ENCODE data around the gene SRPRA. TPM values are rescaled to one million over a fixed set of nuclear protein-coding genes. Genes with fewer than 3 reads are reported as not detected.

SRPRA gene, protein sequence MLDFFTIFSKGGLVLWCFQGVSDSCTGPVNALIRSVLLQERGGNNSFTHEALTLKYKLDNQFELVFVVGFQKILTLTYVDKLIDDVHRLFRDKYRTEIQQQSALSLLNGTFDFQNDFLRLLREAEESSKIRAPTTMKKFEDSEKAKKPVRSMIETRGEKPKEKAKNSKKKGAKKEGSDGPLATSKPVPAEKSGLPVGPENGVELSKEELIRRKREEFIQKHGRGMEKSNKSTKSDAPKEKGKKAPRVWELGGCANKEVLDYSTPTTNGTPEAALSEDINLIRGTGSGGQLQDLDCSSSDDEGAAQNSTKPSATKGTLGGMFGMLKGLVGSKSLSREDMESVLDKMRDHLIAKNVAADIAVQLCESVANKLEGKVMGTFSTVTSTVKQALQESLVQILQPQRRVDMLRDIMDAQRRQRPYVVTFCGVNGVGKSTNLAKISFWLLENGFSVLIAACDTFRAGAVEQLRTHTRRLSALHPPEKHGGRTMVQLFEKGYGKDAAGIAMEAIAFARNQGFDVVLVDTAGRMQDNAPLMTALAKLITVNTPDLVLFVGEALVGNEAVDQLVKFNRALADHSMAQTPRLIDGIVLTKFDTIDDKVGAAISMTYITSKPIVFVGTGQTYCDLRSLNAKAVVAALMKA
- total RNA-seq: 43.1 and 52.8 TPM in 2 replicates
- 134 and 160 TPM in 2 replicates for polyA plus RNA-seq
- 117 and 129 TPM in 2 replicates for polyA plus RNA-seq (2012)
- polyA minus RNA-seq (ENCODE audit: low replicate concordance): 193 and 214 TPM in 2 replicates

DNA sequence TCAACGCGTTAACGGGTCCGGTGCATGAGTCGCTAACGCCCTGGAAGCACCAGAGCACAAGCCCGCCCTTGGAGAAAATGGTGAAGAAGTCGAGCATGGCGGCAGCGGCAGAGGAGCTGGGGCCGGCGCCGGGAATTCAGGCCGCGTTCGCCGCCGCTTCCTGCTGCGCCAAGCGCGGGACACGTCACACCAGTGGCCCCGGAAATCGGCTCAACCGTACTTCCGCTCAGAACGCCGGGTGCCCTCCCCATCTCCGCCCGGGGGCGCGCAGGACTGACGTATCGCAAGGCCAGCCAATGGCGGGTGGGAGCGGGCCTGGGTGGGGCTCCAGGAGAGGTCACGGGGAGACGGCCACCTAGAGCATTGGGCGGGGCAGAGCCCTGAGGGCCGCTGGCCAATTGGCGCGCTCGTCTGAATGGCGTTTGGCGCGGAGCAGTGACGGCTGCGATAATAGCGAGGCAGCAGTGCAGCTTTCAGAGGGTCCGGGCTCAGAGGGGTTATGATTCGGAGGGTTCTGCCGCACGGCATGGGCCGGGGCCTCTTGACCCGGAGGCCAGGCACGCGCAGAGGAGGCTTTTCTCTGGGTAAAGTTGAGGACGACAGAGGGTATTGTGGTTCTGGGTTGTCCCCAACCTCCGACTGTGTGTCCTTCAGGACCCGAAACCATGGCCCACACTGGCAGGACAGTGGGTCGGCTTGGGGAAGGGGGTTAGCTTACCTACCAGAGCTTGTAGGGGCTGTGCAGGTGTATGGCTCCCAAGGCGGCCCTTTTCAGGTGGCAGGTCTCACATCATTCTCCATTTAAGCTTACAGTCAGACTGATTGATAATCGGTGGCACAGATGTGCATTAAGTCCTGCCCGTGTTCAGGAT is at the start of gene SRPRA, which contains the start of gene FOXRED1:
Gene SRPRA (minus strand): TSS at position 188 of the 872 bp plus-strand sequence. CDS start 91 bp downstream, at position 97.
Gene FOXRED1 (plus strand): TSS at position 447 of the 872 bp plus-strand sequence. CDS start 53 bp downstream, at position 500.
- Histone ChIP-seq H3K9ac (ENCODE audit: insufficient read depth, low read length) (peak within 1 kb of the TSS; percentile 97), H3K4me3 (replicated peaks in 1 of 4; ENCODE audit: control extremely low read depth in 1 of 4, insufficient read depth in 1 of 4, low read depth in 3 of 4, low read length in 4 of 4) (peak within 1 kb of the TSS; percentile 96 to 99 (median 99)), H3K27me3 (ENCODE audit: control insufficient read depth, insufficient read depth, low read length) (no peaks in the 10 kb centered on the region), H2AFZ (ENCODE audit: low read length) (peak within 1 kb of the TSS; percentile 95), H3K36me3 (ENCODE audit: control insufficient read depth, insufficient read depth, low read length) (peaks cover 32% of the 10 kb centered on the region), H3K27ac (ENCODE audit: insufficient read depth, low read length) (peak within 1 kb of the TSS; percentile 99), H4K20me1 (ENCODE audit: control insufficient read depth, extremely low read depth, insufficient read depth, low read length) (no peaks in the 10 kb centered on the region), H3K79me2 (ENCODE audit: control insufficient read depth, insufficient read depth, low read length) (peaks cover 26% of the 10 kb centered on the region), H3K9me3 (ENCODE audit: control insufficient read depth, insufficient read depth, low read depth, low read length) (no peaks in the 10 kb centered on the region), H3K4me1 (ENCODE audit: control insufficient read depth, extremely low read depth, insufficient read depth, low read length) (peaks cover 2% of the 10 kb centered on the region), H3K4me2 (ENCODE audit: extremely low read depth, insufficient read depth, low read length) (peak within 1 kb of the TSS; percentile 99)
- TF ChIP-seq, protein P1, sequence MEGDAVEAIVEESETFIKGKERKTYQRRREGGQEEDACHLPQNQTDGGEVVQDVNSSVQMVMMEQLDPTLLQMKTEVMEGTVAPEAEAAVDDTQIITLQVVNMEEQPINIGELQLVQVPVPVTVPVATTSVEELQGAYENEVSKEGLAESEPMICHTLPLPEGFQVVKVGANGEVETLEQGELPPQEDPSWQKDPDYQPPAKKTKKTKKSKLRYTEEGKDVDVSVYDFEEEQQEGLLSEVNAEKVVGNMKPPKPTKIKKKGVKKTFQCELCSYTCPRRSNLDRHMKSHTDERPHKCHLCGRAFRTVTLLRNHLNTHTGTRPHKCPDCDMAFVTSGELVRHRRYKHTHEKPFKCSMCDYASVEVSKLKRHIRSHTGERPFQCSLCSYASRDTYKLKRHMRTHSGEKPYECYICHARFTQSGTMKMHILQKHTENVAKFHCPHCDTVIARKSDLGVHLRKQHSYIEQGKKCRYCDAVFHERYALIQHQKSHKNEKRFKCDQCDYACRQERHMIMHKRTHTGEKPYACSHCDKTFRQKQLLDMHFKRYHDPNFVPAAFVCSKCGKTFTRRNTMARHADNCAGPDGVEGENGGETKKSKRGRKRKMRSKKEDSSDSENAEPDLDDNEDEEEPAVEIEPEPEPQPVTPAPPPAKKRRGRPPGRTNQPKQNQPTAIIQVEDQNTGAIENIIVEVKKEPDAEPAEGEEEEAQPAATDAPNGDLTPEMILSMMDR (conservative IDR thresholded peaks at IDR 0.05 in 1 of 2, IDR thresholded peaks at IDR 0.05 in 1 of 2; ENCODE audit: low read depth in 1 of 2, low read length in 2 of 2): no peak
- peak; percentile 99 for DNase-seq (ENCODE audit: low read depth in 2 of 2)

DNA sequence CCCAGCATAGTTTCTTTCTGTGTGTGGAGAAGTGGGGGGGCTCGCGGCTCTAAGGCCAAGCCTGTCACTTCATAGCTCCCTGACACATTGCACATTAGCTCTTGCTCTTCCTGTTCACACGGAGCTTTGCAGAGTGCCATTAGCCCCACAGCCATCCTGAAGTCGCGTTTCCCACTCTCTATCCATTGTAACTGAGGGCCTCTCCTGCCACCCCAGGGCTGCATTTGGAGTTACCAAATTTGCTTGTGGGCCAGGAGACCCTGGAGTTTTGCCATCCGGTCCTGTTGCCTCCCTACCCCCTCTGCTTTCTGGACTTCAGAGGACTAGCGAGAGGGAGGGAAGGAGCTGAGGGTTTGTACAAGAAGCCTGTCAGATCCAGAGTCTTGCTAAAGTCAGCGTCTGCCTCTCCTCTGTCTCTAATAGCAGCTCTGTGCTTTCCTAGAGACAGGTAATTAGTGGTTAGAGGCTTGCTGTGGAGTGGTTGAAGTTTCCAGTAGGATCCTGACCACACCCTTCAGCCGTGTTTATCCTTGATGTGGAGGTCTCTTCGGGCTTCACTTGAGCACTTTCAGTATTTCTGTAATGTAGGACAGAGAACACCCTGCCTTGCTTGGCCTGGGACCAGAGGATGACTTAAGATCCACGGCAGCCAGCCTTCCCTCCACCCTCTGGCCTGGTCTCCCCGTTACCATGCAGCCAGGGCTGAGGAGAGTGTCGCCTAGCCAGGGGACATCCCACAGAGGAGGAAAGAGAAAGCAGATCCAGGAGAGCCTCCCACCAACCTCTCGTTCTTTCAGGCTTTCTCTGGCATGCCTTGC is 49.3 kb upstream of the SRPRA start:
- H3K4me3 ChIP-seq (replicated peaks in 1 of 4; ENCODE audit: control extremely low read depth in 1 of 4, insufficient read depth in 1 of 4, low read depth in 3 of 4, low read length in 4 of 4): peak overlapping the region; percentile 17 to 46 (median 40)
- H3K27ac ChIP-seq (ENCODE audit: insufficient read depth, low read length): peak overlapping the region; percentile 93
- no peaks in the 10 kb centered on the region for H3K36me3 ChIP-seq (ENCODE audit: control insufficient read depth, insufficient read depth, low read length)
- H3K9ac ChIP-seq (ENCODE audit: insufficient read depth, low read length): peak overlapping the region; percentile 34
- H3K27me3 ChIP-seq (ENCODE audit: control insufficient read depth, insufficient read depth, low read length): no peaks in the 10 kb centered on the region
- H3K4me2 ChIP-seq (ENCODE audit: extremely low read depth, insufficient read depth, low read length): peak overlapping the region; percentile 92
- TF ChIP-seq, protein P1 (conservative IDR thresholded peaks at IDR 0.05 in 1 of 2, IDR thresholded peaks at IDR 0.05 in 1 of 2; ENCODE audit: low read depth in 1 of 2, low read length in 2 of 2): peak in 1 of 2 donors; percentile 11
- TF ChIP-seq EZH2 (IDR thresholded peaks at IDR 0.05; ENCODE audit: low read length, missing control alignments): no peak
- no peaks in the 10 kb centered on the region for H3K9me3 ChIP-seq (ENCODE audit: control insufficient read depth, insufficient read depth, low read depth, low read length)
- peaks cover 24% of the 10 kb centered on the region for H3K4me1 ChIP-seq (ENCODE audit: control insufficient read depth, extremely low read depth, insufficient read depth, low read length)
- peak; percentile 91 for DNase-seq (ENCODE audit: low read depth in 2 of 2)
- no peaks in the 10 kb centered on the region for H3K79me2 ChIP-seq (ENCODE audit: control insufficient read depth, insufficient read depth, low read length)
- no peaks in the 10 kb centered on the region for H4K20me1 ChIP-seq (ENCODE audit: control insufficient read depth, extremely low read depth, insufficient read depth, low read length)
- peak overlapping the region; percentile 15 for H2AFZ ChIP-seq (ENCODE audit: low read length)
